CD14-positive monocyte (primary cell): ENCODE data around the gene DEFB121. TPM values are rescaled to one million over a fixed set of nuclear protein-coding genes. Genes with fewer than 3 reads are reported as not detected.

ENCODE experiments used
- DNase-seq, 3 donors: peaks; one replicate each; pipeline ENCODE4 v3.0.0-alpha.2; 2011 to 2022
- H2AFZ ChIP-seq: 2 replicates; pipeline ENCODE4 v1.6.0; 2012; ENCODE audit warnings: mild to moderate bottlenecking, low read depth, low read length, inconsistent platforms; ENCODE audit not compliant: insufficient read depth, poor library complexity, severe bottlenecking
- H3K27ac ChIP-seq, 2 donors: 1 replicate in 1 of 2; 2 replicates in 1 of 2; pipeline ENCODE4 v1.5.1; 2012 to 2013; ENCODE audit warnings: low read length in 2 of 2, control low read depth in 1 of 2, inconsistent platforms in 1 of 2, low read depth in 1 of 2, mild to moderate bottlenecking in 1 of 2
- H3K27me3 ChIP-seq, 2 donors: one replicate each; pipeline versions ENCODE4 v1.6.0 to v1.6.1; 2011 to 2013; ENCODE audit warnings: low read length in 2 of 2; ENCODE audit not compliant: control insufficient read depth in 2 of 2, insufficient read depth in 2 of 2
- H3K36me3 ChIP-seq, 2 donors: replicated peaks in 1 of 2; 1 replicate in 1 of 2; 2 replicates in 1 of 2; pipeline versions ENCODE4 v1.5.1 to v1.6.1; 2012 to 2013; ENCODE audit warnings: low read length in 2 of 2, control low read depth in 1 of 2, inconsistent platforms in 1 of 2, mild to moderate bottlenecking in 1 of 2; ENCODE audit not compliant: insufficient read depth in 2 of 2, control insufficient read depth in 1 of 2
- H3K4me1 ChIP-seq, 2 donors: 1 replicate in 1 of 2; 2 replicates in 1 of 2; pipeline versions ENCODE4 v1.5.1 to v1.6.1; 2012 to 2013; ENCODE audit warnings: low read length in 2 of 2, control low read depth in 1 of 2, inconsistent platforms in 1 of 2, mild to moderate bottlenecking in 1 of 2, moderate library complexity in 1 of 2; ENCODE audit not compliant: insufficient read depth in 2 of 2, control insufficient read depth in 1 of 2
- H3K4me2 ChIP-seq: replicated peaks from 2 replicates; pipeline ENCODE3; 2012; ENCODE audit warnings: low read length, moderate library complexity, mild to moderate bottlenecking; ENCODE audit not compliant: poor library complexity, severe bottlenecking; ENCODE audit errors: extremely low read depth
- H3K4me3 ChIP-seq, 3 experiments: fragments of 200-600 bp in 1 of 3; sonication (generic) in 1 of 3; replicated peaks in 1 of 3; 1 replicate in 2 of 3; 2 replicates in 1 of 3; pipeline ENCODE4 v1.5.1; 2011 to 2013; ENCODE audit warnings: low read length in 3 of 3, mild to moderate bottlenecking in 3 of 3, control low read depth in 2 of 3, low read depth in 2 of 3, inconsistent platforms in 1 of 3, moderate library complexity in 1 of 3
- H3K79me2 ChIP-seq: 2 replicates; pipeline ENCODE4 v1.6.0; 2012; ENCODE audit warnings: mild to moderate bottlenecking, control low read depth, inconsistent platforms, low read length, moderate library complexity; ENCODE audit not compliant: insufficient read depth
- H3K9ac ChIP-seq: 2 replicates; pipeline ENCODE4 v1.6.0; 2017; ENCODE audit warnings: low read length, mild to moderate bottlenecking; ENCODE audit not compliant: insufficient read depth, poor library complexity, severe bottlenecking
- H3K9me3 ChIP-seq, 2 donors: replicated peaks in 1 of 2; 1 replicate in 1 of 2; 2 replicates in 1 of 2; pipeline versions ENCODE4 v1.5.1 to v1.6.1; 2012 to 2013; ENCODE audit warnings: low read length in 2 of 2, control low read depth in 1 of 2; ENCODE audit not compliant: control insufficient read depth in 1 of 2, insufficient read depth in 1 of 2
- H4K20me1 ChIP-seq: 2 replicates; pipeline ENCODE4 v1.6.0; 2012; ENCODE audit warnings: mild to moderate bottlenecking, low read length, control low read depth, moderate library complexity; ENCODE audit not compliant: insufficient read depth
- H3K27ac Mint-ChIP-seq, 7 donors: one replicate each; pipeline ENCODE4 v1.8.0; 2020; ENCODE audit warnings: mild to moderate bottlenecking in 7 of 7, mixed read lengths in 7 of 7, moderate library complexity in 6 of 7, inconsistent platforms in 2 of 7
- H3K27me3 Mint-ChIP-seq, 3 donors: one replicate each; pipeline ENCODE4 v1.8.0; 2021 to 2022; ENCODE audit warnings: low read depth in 3 of 3, mild to moderate bottlenecking in 3 of 3, mixed read lengths in 3 of 3, moderate library complexity in 3 of 3, inconsistent platforms in 1 of 3
- H3K36me3 Mint-ChIP-seq, 2 donors: one replicate each; pipeline ENCODE4 v1.8.0; 2020; ENCODE audit warnings: mixed read lengths in 2 of 2, inconsistent platforms in 1 of 2, mild to moderate bottlenecking in 1 of 2
- H3K4me1 Mint-ChIP-seq: one replicate; pipeline ENCODE4 v1.8.0; 2020; ENCODE audit warnings: mild to moderate bottlenecking, mixed read lengths
- H3K4me3 Mint-ChIP-seq, 2 donors: one replicate each; pipeline ENCODE4 v1.8.0; 2020; ENCODE audit warnings: mild to moderate bottlenecking in 2 of 2, mixed read lengths in 2 of 2, moderate library complexity in 1 of 2
- H3K9me3 Mint-ChIP-seq, 7 donors: one replicate each; pipeline ENCODE4 v1.8.0; 2020 to 2022; ENCODE audit warnings: mixed read lengths in 7 of 7, mild to moderate bottlenecking in 6 of 7, moderate library complexity in 6 of 7, inconsistent platforms in 2 of 7
- CTCF ChIP-seq: fragments of 200-600 bp; IDR thresholded peaks from one replicate; pipeline ENCODE4 v1.8.0; 2022; ENCODE audit warnings: antibody characterized with exemption, mild to moderate bottlenecking
- WGBS: methylation state at CpG from one replicate; pipeline ENCODE4 v1.1.5; 2013; ENCODE audit warnings: missing lambda C conversion rate; ENCODE audit not compliant: insufficient coverage; 5-methylcytosine and 5-hydroxymethylcytosine counted together
- intact Hi-C, 2 donors: fragments of 100-400 bp; cut with micrococcal nuclease; formaldehyde crosslinking; loops; one replicate each; pipeline versions ENCODE4 v1.15.0 to v1.15.1; 2023
- polyA plus RNA-seq, 3 donors: library from polyadenylated mRNA; depleted of rRNA in 1 of 3; unstranded in 2 of 3; stranded (reverse) in 1 of 3; fragments of 300-500 nt in 2 of 3; fragments of >200 nt in 1 of 3; fragmentation: Illumina TruSeq in 2 of 3; gene quantifications; 1 replicate in 2 of 3; 2 replicates in 1 of 3; pipeline ENCODE4 v1.2.3, GENCODE V29; 2012 to 2021

The DEFB121 gene
- polyA plus RNA-seq, 3 donors, result not detected

GRCh38 chr20:31394900-31395299 is 11.1 kb downstream of the DEFB121 start:
- Histone ChIP-seq H3K9ac (no peak overlapping the region), H3K4me3 (no peak overlapping the region), H3K36me3 (no peaks in the 10 kb centered on the region), H2AFZ (no peak overlapping the region), H3K9me3 (no peaks in the 10 kb centered on the region), H3K4me1 (no peaks in the 10 kb centered on the region), H3K27ac (no peak overlapping the region), H3K4me2 (no peak overlapping the region), H4K20me1 (no peaks in the 10 kb centered on the region), H3K27me3 (no peaks in the 10 kb centered on the region), H3K79me2 (no peaks in the 10 kb centered on the region)
- peaks cover 0 to 3% (median 0%) of the 10 kb centered on the region in 7 donors for H3K9me3 Mint-ChIP-seq
- no peak for DNase-seq
- TF ChIP-seq CTCF, result no peak
- no peak overlapping the region for H3K27ac Mint-ChIP-seq
- no peak overlapping the region for H3K4me3 Mint-ChIP-seq
- H3K4me1 Mint-ChIP-seq, result no peaks in the 10 kb centered on the region
- 59% methylated on average over 2 of the region's 3 CpGs for WGBS
- intact Hi-C loops, result no loop called here
- no peaks in the 10 kb centered on the region for H3K36me3 Mint-ChIP-seq
- H3K27me3 Mint-ChIP-seq, result peaks cover 2 to 4% (median 2%) of the 10 kb centered on the region in 3 donors

- Histone ChIP-seq H4K20me1 (no peaks in the 10 kb centered on the region), H3K4me3 (no peak overlapping the region), H3K9ac (no peak overlapping the region), H3K27me3 (no peaks in the 10 kb centered on the region), H3K9me3 (no peaks in the 10 kb centered on the region), H3K27ac (no peak overlapping the region), H2AFZ (no peak overlapping the region), H3K36me3 (no peaks in the 10 kb centered on the region), H3K4me2 (no peak overlapping the region), H3K79me2 (no peaks in the 10 kb centered on the region), H3K4me1 (no peaks in the 10 kb centered on the region)
- no peak for TF ChIP-seq CTCF
- no peak for DNase-seq
- intact Hi-C loops, result no loop called here
- WGBS, result 86% methylated on average over 1 of the region's 2 CpGs
- H3K36me3 Mint-ChIP-seq, result no peaks in the 10 kb centered on the region
- H3K4me3 Mint-ChIP-seq, result no peak overlapping the region
- peaks cover 2 to 3% (median 3%) of the 10 kb centered on the region in 3 donors for H3K27me3 Mint-ChIP-seq
- no peaks in the 10 kb centered on the region for H3K4me1 Mint-ChIP-seq
- H3K27ac Mint-ChIP-seq, result no peak overlapping the region
- peaks cover 0 to 6% (median 0%) of the 10 kb centered on the region in 7 donors for H3K9me3 Mint-ChIP-seq
Observed at GRCh38 chr20:31392836-31393235, 13.2 kb downstream of the DEFB121 start.
